HuH-7.5 (cell line): ENCODE results near the gene AIFM3.

Experiments used
- DNase-seq: peaks from one replicate; pipeline ENCODE4 v3.0.0; 2011; ENCODE audit warnings: low spot score

AIFM3 gene

DNA sequence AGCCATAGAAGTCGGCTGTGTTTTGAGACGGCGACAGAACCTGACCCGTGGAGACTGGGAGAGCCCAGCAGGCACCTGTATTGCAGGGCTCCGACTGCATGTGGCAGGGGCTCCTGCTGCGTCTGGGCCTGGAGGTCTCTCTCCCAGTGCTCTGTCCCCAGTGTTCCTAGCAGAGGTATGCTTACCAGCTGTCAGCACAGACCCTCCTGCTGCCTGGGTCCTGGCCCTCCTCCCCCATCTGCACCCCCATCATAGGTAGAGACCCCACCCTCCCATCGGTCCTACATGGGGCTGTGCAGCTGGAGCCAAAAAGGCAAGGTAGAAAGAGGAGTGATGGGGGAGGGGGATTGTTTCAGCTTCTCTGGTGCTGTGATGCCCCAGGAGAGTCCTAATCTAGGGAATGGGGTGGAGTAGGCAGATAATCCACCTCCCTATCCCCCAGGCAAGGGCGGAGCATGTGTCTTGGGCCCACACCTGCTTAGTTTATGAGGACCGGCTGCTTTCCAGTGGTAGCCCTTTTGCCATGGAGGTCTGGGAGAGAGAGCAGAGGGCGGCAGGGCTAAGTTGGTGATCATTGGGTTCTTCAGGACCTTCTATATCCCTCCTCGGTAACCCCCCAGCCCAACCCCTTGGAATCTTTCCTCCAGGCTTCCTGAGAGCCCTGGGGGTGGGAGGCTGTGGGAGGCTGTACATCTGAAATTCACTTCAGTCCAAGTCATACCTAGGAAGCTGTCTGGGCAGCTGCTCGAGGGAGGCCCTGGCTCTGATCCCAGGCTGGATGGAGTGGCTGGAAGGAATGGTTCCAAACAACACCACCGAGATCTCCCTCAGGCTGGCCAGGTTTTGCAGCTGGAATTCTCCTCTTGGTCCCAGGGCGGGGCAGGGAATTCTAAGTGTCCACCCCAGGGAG lies 60.0 kb downstream of the AIFM3 start:
- DNase-seq, result no peak

DNA sequence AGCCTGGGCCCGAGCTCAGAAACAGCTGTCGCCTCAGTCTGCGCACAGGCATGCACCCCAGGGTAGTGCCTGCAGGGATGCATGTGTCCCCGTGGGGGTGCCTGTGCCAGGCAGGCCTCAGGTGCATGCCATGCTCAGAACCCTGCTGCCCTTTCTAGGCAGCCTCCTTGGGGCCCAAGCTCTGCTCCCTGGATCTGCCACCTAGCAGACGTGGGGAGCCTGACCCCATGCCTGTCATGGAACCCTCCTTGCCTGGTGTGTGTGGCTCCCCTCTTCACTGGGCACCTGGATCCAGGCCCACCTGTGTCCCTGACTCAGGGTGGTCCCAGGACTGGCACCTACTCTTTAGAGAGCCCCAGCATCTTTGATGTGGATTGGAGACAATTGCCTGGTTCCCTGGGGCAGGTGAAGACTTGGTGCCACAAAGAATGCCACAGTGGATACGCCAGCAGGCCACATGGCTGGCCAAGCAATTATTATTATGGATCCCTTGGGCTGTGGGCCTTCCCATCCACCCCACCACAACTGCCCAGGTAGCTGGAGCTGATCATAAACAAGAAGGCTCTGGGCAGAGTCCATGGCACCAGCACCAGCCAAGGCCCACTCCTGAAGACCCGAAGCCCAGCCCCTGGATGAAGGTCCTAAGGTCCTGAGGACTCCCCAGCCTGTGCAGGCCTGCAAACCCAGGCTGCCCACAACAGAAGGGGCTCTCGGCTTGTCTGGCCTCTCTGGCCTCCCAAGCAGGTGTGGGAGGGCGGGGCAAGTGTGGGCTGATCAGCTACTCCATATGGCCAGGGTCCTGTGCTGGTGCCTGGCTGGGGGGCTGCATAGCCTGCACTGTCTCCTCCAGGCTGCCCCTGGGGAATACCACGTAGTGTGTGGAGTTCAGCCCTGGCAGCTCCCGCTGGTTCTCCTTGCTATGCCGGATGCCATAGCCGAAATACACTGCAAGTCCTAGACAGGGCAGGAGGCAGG lies 61.5 kb downstream of the AIFM3 start:
- DNase-seq, result no peak

DNA sequence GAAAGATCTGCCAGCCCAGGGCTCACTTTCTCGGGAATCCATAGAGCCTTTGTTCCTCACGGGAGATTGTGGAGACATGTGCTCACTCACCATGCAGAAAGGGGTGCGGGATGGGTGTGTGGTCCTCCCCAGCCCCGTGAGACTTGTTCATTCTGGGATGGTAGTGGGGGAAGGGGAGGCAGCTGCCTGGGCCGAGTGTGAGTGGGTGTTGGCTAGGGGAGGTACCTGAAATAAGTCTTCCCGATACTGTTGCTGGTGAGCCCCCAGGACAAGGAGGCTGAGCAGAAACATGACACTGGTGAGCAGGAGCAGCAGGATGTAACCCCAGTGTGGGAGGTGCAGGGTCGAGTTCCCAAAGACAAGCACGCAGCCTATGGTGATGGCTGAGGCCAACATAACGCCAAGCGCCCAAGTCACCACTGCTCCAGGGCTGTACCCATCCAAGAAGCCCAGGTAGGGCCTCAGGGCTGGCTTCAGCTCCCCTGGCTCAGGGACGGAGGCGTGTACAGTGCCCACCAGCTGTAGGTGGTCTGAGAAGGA lies 62.5 kb downstream of the AIFM3 start:
- DNase-seq, result no peak

DNA sequence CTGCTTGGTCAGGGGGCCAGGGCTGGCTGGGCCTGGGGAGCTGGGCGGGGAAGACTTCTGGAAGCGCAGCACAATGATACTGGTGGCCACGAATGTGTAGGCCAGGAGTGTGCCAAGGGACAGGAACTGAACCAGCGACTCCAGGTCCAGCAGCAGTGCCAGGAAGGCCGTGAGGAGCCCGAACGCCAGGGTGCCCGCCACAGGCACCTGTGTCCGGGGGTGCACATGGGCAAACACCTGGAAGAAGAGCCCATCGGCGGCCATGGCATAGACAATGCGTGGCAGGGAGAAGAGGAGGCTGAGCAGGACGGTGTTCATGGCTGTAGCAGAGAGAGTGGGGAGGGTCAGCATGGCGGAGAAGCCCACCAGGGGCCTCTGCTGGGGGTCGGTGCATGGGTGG lies 63.0 kb downstream of the AIFM3 start:
- DNase-seq, result no peak
